ENCODE results near the gene SERPINE2.

GRCh38 chr2:223999862-224000261 lies 39.2 kb downstream of the SERPINE2 start:
- no peak for TF ChIP-seq CTCF (IDR thresholded peaks at IDR 0.05)
- no peak for TF ChIP-seq POLR2A (IDR thresholded peaks at IDR 0.05)
- no peak for TF ChIP-seq EP300 (IDR thresholded peaks at IDR 0.05)
- no peak for TF ChIP-seq POLR2AphosphoS5 (IDR thresholded peaks at IDR 0.05)

Measured in upper lobe of left lung (tissue), 4 donors.